MM.1S (cell line): ENCODE measurements around the gene METTL27.

Experiments used
- DNase-seq: peaks from one replicate; pipeline ENCODE4 v3.0.0-alpha.2; 2015
- H2AFZ ChIP-seq: fragments of 300-600 bp; sonication (generic); 2 replicates; pipeline ENCODE4 v1.6.0; 2016; ENCODE audit warnings: antibody characterized with exemption, low read length
- H3F3A ChIP-seq: fragments of 300-600 bp; sonication (generic); 2 replicates; pipeline ENCODE4 v1.6.1; 2016; ENCODE audit warnings: mild to moderate bottlenecking, antibody characterized with exemption, low read length, moderate library complexity, mixed read lengths; ENCODE audit not compliant: insufficient read depth
- H3K27ac ChIP-seq: fragments of 300-600 bp; sonication (generic); 2 replicates; pipeline ENCODE4 v1.5.1; 2016; ENCODE audit warnings: mild to moderate bottlenecking, low read length
- H3K27me3 ChIP-seq: fragments of 300-600 bp; sonication (generic); replicated peaks from 2 replicates; pipeline ENCODE4 v1.6.0; 2016; ENCODE audit warnings: low read length; ENCODE audit not compliant: insufficient read depth
- H3K36me3 ChIP-seq: fragments of 300-600 bp; sonication (generic); replicated peaks from 2 replicates; pipeline ENCODE4 v1.6.1; 2016; ENCODE audit warnings: mild to moderate bottlenecking, low read length, mixed read lengths; ENCODE audit not compliant: insufficient read depth
- H3K4me1 ChIP-seq: fragments of 300-600 bp; sonication (generic); 2 replicates; pipeline ENCODE4 v1.6.1; 2016; ENCODE audit warnings: low read length, mixed read lengths
- H3K4me2 ChIP-seq: fragments of 300-600 bp; sonication (generic); 2 replicates; pipeline ENCODE4 v1.6.0; 2016; ENCODE audit warnings: low read depth, low read length
- H3K4me3 ChIP-seq: fragments of 300-600 bp; sonication (generic); 2 replicates; pipeline ENCODE4 v1.5.1; 2016; ENCODE audit warnings: low read length, mixed read lengths
- H3K79me2 ChIP-seq: fragments of 300-600 bp; sonication (generic); 2 replicates; pipeline ENCODE4 v1.6.1; 2016; ENCODE audit warnings: mixed run types, low read length, mixed read lengths
- H3K9ac ChIP-seq: fragments of 300-600 bp; sonication (generic); 2 replicates; pipeline ENCODE4 v1.6.1; 2016; ENCODE audit warnings: low read length, mixed read lengths
- H3K9me2 ChIP-seq: fragments of 300-600 bp; sonication (generic); replicated peaks from 2 replicates; pipeline ENCODE4 v1.6.1; 2016; ENCODE audit warnings: mild to moderate bottlenecking, low read length, mixed read lengths; ENCODE audit not compliant: insufficient read depth
- H3K9me3 ChIP-seq: fragments of 300-600 bp; sonication (generic); replicated peaks from 2 replicates; pipeline ENCODE4 v1.6.1; 2016; ENCODE audit warnings: mild to moderate bottlenecking, low read length, mixed read lengths; ENCODE audit not compliant: insufficient read depth
- H4K20me1 ChIP-seq: fragments of 300-600 bp; sonication (generic); 2 replicates; pipeline ENCODE4 v1.6.1; 2016; ENCODE audit warnings: mild to moderate bottlenecking, low read length, moderate library complexity, mixed read lengths; ENCODE audit not compliant: insufficient read depth
- CTCF ChIP-seq: fragments of 300-600 bp; sonication (generic); IDR thresholded peaks from 2 replicates; pipeline ENCODE4 v1.5.1; 2016; ENCODE audit warnings: antibody characterized with exemption, low read length, mixed read lengths
- EZH2 ChIP-seq: fragments of 300-600 bp; sonication (generic); optimal IDR thresholded peaks from 2 replicates; pipeline ENCODE3; 2017; ENCODE audit warnings: low read depth, mild to moderate bottlenecking, antibody characterized with exemption, low read length, mixed read lengths
- EZH2phosphoT487 ChIP-seq: fragments of 300-600 bp; sonication (generic); IDR thresholded peaks from 2 replicates; pipeline ENCODE4 v1.6.1; 2018; ENCODE audit warnings: antibody characterized with exemption, low read length

The METTL27 gene

GRCh38 chr7:73860859-73861258 lies 18.5 kb upstream of the METTL27 start, which contains the start of gene TMEM270:
Gene TMEM270 (plus strand): TSS chr7:73861159. CDS start chr7:73861195, 36 bp downstream.
- Histone ChIP-seq H3F3A (no peaks in the 10 kb centered on the region), H3K4me3 (no peak within 1 kb of the TSS), H3K9me3 (no peaks in the 10 kb centered on the region), H3K9me2 (no peaks in the 10 kb centered on the region), H3K9ac (no peak within 1 kb of the TSS), H3K27me3 (no peaks in the 10 kb centered on the region), H3K4me2 (no peak within 1 kb of the TSS), H3K36me3 (no peaks in the 10 kb centered on the region), H3K4me1 (no peaks in the 10 kb centered on the region), H4K20me1 (no peaks in the 10 kb centered on the region), H2AFZ (no peak within 1 kb of the TSS), H3K27ac (no peak within 1 kb of the TSS), H3K79me2 (no peaks in the 10 kb centered on the region)
- DNase-seq, result no peak
- TF ChIP-seq CTCF, result no peak
- no peak for TF ChIP-seq EZH2
- TF ChIP-seq EZH2phosphoT487, result no peak

GRCh38 chr7:73858807-73859206 lies 16.5 kb upstream of the METTL27 start:
- H3K9ac ChIP-seq, result no peak overlapping the region
- H3K36me3 ChIP-seq, result no peaks in the 10 kb centered on the region
- no peak overlapping the region for H3K27ac ChIP-seq
- no peaks in the 10 kb centered on the region for H3F3A ChIP-seq
- no peak for TF ChIP-seq EZH2phosphoT487
- TF ChIP-seq EZH2, result no peak
- no peaks in the 10 kb centered on the region for H3K79me2 ChIP-seq
- H3K27me3 ChIP-seq, result peaks cover 5% of the 10 kb centered on the region; the same call in 1 of the 2 replicates
- H4K20me1 ChIP-seq, result no peaks in the 10 kb centered on the region
- H2AFZ ChIP-seq, result no peak overlapping the region
- peaks cover 3% of the 10 kb centered on the region; the same call in 1 of the 2 replicates for H3K4me1 ChIP-seq
- H3K4me2 ChIP-seq, result no peak overlapping the region
- H3K4me3 ChIP-seq, result no peak overlapping the region
- H3K9me3 ChIP-seq, result no peaks in the 10 kb centered on the region
- no peak for DNase-seq
- H3K9me2 ChIP-seq, result no peaks in the 10 kb centered on the region

GRCh38 chr7:73856941-73857340 lies 14.6 kb upstream of the METTL27 start:
- Histone ChIP-seq H3K9ac (no peak overlapping the region), H3K9me2 (no peaks in the 10 kb centered on the region), H3K9me3 (no peaks in the 10 kb centered on the region), H3K27ac (no peak overlapping the region), H2AFZ (no peak overlapping the region), H3F3A (no peaks in the 10 kb centered on the region), H3K36me3 (no peaks in the 10 kb centered on the region), H4K20me1 (no peaks in the 10 kb centered on the region), H3K4me1 (peaks cover 7% of the 10 kb centered on the region), H3K4me3 (no peak overlapping the region), H3K27me3 (peaks cover 5% of the 10 kb centered on the region; the same call in 1 of the 2 replicates), H3K79me2 (no peaks in the 10 kb centered on the region), H3K4me2 (no peak overlapping the region)
- TF ChIP-seq CTCF (no peak), EZH2 (no peak), EZH2phosphoT487 (no peak)
- DNase-seq, result no peak

- H3K9me2 ChIP-seq, result no peaks in the 10 kb centered on the region
- no peak overlapping the region for H3K4me3 ChIP-seq
- H3K27ac ChIP-seq, result no peak overlapping the region
- no peak overlapping the region for H2AFZ ChIP-seq
- no peaks in the 10 kb centered on the region for H3K9me3 ChIP-seq
- H3K4me1 ChIP-seq, result peaks cover 24% of the 10 kb centered on the region
- peaks cover 8% of the 10 kb centered on the region for H3F3A ChIP-seq
- no peak overlapping the region for H3K9ac ChIP-seq
- DNase-seq, result no peak
- no peak overlapping the region for H3K4me2 ChIP-seq
- TF ChIP-seq CTCF, result no peak
- no peak for TF ChIP-seq EZH2phosphoT487
- TF ChIP-seq EZH2, result no peak
- H3K27me3 ChIP-seq, result peaks cover 5% of the 10 kb centered on the region; the same call in 1 of the 2 replicates
- no peaks in the 10 kb centered on the region for H3K36me3 ChIP-seq
- no peaks in the 10 kb centered on the region for H3K79me2 ChIP-seq
- no peaks in the 10 kb centered on the region for H4K20me1 ChIP-seq
These were observed 10.2 kb upstream of the METTL27 start for GRCh38 chr7:73852500-73852899.
